Measurements from ENCODE around the gene CFAP52.
"Not testable (repeated sequence)": the region's sequence is repeated elsewhere in the genome, so short reads cannot be mapped to it uniquely, and the experiment has no call there.

Gene CFAP52, protein sequence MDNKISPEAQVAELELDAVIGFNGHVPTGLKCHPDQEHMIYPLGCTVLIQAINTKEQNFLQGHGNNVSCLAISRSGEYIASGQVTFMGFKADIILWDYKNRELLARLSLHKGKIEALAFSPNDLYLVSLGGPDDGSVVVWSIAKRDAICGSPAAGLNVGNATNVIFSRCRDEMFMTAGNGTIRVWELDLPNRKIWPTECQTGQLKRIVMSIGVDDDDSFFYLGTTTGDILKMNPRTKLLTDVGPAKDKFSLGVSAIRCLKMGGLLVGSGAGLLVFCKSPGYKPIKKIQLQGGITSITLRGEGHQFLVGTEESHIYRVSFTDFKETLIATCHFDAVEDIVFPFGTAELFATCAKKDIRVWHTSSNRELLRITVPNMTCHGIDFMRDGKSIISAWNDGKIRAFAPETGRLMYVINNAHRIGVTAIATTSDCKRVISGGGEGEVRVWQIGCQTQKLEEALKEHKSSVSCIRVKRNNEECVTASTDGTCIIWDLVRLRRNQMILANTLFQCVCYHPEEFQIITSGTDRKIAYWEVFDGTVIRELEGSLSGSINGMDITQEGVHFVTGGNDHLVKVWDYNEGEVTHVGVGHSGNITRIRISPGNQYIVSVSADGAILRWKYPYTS

GRCh38 chr17:9576521-9577372 lies at the start of gene CFAP52:
Gene CFAP52 (plus strand): TSS chr17:9576642. CDS start chr17:9576696, 54 bp downstream.
- peak; percentile 44 to 58 for DNase-seq (ENCODE audit: low read depth in 2 of 2)

GRCh38 chr17:9527788-9528187 lies 48.7 kb upstream of the CFAP52 start:
- no peak for DNase-seq (ENCODE audit: low read depth in 2 of 2)

GRCh38 chr17:9529033-9529700 lies 47.3 kb upstream of the CFAP52 start:
- no peak for DNase-seq (ENCODE audit: low read depth in 2 of 2)

DNA sequence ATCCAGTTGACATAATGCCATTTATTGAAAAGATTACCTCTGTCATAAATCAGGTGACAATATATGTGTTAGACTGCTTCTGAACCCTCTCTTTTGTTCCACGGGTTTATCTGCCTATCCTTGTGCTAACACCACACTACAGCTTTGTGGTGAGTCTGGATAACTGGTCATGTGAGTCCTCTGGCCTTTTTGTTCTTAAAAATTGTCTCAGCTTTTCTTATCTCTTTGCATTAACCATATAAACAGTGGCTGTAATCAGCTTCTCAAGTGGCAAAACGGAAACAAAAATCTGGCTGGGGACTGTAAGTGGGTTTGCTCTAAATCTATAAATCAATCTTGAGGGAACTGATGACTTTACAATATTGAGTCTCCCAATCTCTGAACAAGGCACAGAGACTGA lies 45.4 kb upstream of the CFAP52 start:
- DNase-seq (ENCODE audit: low read depth in 2 of 2), result no peak

GRCh38 chr17:9532715-9533114 lies 43.7 kb upstream of the CFAP52 start:
- no peak for DNase-seq (ENCODE audit: low read depth in 2 of 2)

- no peak for DNase-seq (ENCODE audit: low read depth in 2 of 2)
Observed at GRCh38 chr17:9533441-9533840, 43.0 kb upstream of the CFAP52 start.

DNA sequence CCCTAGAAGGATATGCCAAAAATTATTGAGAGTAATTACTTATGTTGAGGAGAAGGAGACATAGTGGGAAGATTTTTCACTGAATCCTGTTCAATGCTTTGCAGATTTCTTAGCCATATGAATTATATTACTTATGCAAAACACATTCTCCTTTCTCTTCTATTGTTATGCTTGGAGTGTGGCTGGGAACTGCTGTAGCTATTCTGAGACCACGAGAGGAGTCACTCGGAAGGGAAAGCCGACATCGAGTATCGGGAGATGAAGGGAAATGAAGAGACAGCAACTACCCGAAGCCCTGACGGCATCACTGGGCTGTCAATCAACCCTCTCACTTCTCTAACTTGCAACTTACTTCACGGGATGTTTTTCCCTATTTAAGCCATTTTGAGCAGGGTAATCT lies 40.4 kb upstream of the CFAP52 start:
- DNase-seq (ENCODE audit: low read depth in 2 of 2), result no peak

DNA sequence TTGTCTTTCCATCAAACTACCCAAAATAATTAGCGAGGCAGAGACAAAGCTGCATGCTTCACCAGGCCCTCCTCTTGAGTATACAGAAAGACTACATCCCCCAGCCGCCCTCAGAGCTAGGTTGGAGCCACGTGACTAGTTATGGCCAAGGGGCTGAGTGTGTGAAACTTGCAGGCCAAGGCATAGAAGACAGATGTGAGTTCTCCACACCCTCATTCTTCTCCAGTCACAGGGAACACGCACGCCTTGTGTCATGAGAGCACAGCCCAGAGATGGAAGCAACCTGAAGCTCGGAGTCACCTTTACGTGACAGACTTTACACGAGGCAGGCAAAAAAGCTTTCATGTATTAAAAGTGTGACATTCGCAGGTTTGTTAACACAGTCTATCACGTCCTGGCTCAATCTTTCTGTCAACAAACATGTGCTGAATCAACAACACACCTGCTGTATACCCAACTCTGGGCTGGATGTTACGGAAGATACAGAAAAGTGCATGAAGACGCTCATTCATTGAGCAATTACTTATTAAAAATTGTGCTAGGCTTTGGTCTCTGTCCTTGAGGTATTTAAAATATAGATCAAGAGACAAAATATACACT lies 39.2 kb upstream of the CFAP52 start:
- no peak for DNase-seq (ENCODE audit: low read depth in 2 of 2)

DNA sequence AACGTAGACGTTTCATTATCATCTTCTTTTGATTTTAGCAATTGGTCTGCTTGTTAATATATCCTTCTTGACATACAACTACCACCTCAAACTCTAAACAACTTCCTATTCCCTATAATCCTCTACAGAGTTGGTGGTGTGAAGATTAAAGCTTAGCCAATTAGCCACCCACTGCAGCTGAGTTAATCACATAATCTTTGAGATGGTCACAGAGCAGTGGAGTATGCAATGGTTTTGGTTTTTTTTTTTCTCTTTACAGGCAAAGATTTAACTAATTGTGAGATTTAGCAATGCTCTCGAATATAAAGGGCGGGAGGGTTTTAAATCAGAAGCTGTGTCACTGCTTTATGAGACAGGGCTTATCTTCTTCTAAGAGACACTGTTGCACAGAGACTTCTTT lies 37.8 kb upstream of the CFAP52 start:
- DNase-seq (ENCODE audit: low read depth in 2 of 2), result no peak

GRCh38 chr17:9541718-9542117 lies 34.7 kb upstream of the CFAP52 start:
- no peak for DNase-seq (ENCODE audit: low read depth in 2 of 2)

GRCh38 chr17:9544221-9544620 lies 32.2 kb upstream of the CFAP52 start:
- DNase-seq (ENCODE audit: low read depth in 2 of 2), result no peak

DNA sequence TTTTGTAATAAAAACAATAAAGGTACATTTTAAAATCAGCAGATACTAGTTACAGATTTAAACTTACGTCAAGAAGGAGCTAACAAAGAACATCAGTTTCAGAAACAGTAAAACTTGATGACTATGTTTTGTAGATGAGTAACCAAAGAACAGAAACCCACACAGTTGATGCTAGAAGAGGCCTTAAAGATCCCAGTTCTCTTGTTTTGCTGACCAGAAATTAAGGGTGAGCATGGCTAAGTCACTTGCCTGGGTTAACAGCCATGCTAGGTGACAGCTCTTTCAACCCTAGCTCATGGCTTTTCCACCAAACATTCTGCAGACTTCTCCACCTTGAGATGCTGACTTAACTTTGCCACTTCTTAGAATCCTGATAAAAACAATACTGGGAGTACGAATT lies 27.2 kb upstream of the CFAP52 start:
- no peak for DNase-seq (ENCODE audit: low read depth in 2 of 2)

DNA sequence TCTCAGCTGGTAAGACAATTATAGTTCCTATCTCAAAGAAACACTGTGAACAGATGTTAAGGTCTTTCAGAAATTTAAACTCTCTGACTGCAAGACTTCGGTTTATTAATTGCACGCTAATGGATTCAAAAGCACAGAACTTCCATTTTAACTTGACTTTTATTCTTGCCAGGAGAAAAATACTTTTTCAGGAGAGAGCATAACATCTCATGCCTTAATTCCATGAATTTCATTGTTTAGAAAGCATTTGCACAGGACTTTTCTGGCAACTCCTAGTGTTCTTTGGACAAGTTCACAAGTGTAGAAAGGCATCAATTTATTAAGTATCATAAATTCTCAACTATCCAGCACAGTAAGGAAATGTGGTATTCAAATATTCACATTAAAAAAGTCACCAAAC lies 23.3 kb upstream of the CFAP52 start:
- DNase-seq (ENCODE audit: low read depth in 2 of 2), result no peak

DNA sequence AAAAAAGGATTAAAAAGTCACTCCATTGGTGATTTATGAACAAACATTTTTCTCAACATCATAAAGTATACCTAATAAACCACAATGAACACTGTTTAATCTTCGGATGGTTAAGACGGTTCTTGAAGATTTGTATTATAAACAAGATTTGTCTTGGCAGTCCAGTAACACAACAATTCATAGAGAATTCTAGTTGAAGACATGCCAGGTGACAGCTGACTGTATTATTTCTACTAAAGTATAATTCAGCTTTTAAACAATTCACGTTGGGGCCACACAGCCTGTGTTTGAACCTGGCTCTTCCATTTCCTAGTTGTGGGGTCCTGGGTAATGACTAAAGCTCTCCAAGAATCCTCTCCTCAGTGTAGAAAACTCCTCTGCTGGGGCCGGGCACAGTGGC lies 22.8 kb upstream of the CFAP52 start:
- DNase-seq (ENCODE audit: low read depth in 2 of 2), result no peak

- DNase-seq (ENCODE audit: low read depth in 2 of 2), result not testable (repeated sequence)
Observed at GRCh38 chr17:9554715-9555114, 21.7 kb upstream of the CFAP52 start.

GRCh38 chr17:9557161-9557755 lies 19.2 kb upstream of the CFAP52 start:
- DNase-seq (ENCODE audit: low read depth in 2 of 2), result no peak

GRCh38 chr17:9557857-9558256 lies 18.6 kb upstream of the CFAP52 start:
- DNase-seq (ENCODE audit: low read depth in 2 of 2), result no peak

GRCh38 chr17:9564104-9564503 lies 12.3 kb upstream of the CFAP52 start:
- DNase-seq (ENCODE audit: low read depth in 2 of 2), result no peak

DNA sequence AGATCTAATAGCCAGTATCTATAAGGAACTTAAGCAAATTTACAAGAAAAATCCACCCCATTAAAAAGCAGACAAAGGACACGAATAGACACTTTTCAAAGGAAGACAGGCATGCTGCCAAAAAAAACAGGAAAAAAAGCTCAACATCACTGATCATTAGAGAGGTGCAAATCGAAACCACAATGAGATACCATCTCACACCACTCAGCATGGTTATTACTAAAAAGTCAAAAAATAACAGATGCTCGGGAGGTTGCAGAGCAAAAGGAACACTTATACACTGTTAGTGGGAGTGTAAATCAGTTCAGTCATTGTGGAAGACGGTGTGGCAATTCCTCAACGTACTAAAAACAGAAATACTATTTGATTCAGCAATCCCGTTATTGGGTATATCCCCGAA lies 10.4 kb upstream of the CFAP52 start:
- DNase-seq (ENCODE audit: low read depth in 2 of 2), result no peak

DNA sequence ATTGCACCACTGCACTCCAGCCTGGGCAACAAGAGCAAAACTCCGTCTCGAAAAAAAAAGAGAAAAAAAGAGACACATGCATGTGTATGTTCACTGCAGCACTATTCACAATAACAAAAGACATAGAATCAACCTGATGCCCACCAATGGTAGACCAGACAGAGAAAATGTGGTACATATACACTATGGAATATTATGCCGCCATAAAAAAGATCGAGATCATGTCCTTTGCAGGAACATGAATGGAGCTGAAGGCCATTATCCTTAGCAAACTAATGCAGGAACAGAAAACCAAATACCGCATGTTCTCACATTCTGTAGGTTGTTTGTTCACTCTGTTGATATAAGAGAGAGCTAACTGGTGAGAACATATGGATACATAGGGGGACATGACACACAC lies 9.7 kb upstream of the CFAP52 start:
- DNase-seq (ENCODE audit: low read depth in 2 of 2), result not testable (repeated sequence)

DNA sequence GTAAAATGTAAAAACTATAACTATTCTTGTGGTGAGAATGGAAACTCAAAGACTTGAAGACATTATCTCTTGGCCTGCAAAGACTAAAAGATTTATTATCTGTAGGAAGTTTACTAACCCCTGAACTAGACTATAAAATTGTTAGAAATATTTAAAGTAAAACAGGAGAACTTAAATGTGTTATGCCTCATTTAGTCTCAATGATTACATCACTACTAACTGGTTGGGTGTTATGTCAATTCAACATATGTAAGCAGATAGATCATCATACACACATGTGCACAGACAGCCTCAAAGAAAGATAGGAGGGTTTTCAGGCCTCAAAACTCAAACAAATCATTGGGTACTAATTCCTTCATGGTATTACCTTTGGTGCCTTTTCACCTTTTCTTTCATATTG lies 8.4 kb upstream of the CFAP52 start:
- no peak for DNase-seq (ENCODE audit: low read depth in 2 of 2)

All from stimulated activated CD8-positive, alpha-beta memory T cell treated with anti-CD3 and anti-CD28 coated beads, Interleukin-2, amount 100 ng/mL, for 1 hour (primary cell).